NT2/D1 (cell line): ENCODE results near the gene CELF3.

Source experiments
- DNase-seq: peaks from one replicate; pipeline ENCODE4 v3.0.0-alpha.2; 2011; ENCODE audit warnings: low read depth, low spot score
- H3K27me3 ChIP-seq: 2 replicates; pipeline ENCODE4 v1.6.0; 2011; ENCODE audit warnings: mild to moderate bottlenecking; ENCODE audit not compliant: insufficient read length, insufficient read depth
- H3K36me3 ChIP-seq: 2 replicates; pipeline ENCODE4 v1.6.1; 2011; ENCODE audit warnings: mild to moderate bottlenecking, low read length, mixed read lengths; ENCODE audit not compliant: insufficient read depth, insufficient read length
- H3K4me1 ChIP-seq: 2 replicates; pipeline ENCODE4 v1.5.1; 2011; ENCODE audit not compliant: insufficient read depth, insufficient read length
- H3K4me3 ChIP-seq: 2 replicates; pipeline ENCODE4 v1.5.1; 2011; ENCODE audit warnings: low read depth; ENCODE audit not compliant: insufficient read length
- H3K9ac ChIP-seq: 2 replicates; pipeline ENCODE4 v1.6.0; 2011; ENCODE audit warnings: low read depth; ENCODE audit not compliant: insufficient read length
- H3K9me3 ChIP-seq: 2 replicates; pipeline ENCODE4 v1.5.1; 2011; ENCODE audit warnings: mild to moderate bottlenecking, low read length; ENCODE audit not compliant: insufficient read depth
- SUZ12 ChIP-seq: IDR thresholded peaks from 2 replicates; pipeline ENCODE4 v1.6.1; 2011; ENCODE audit not compliant: insufficient read length, insufficient read depth; ENCODE audit errors: extremely low read depth
- YY1 ChIP-seq: IDR thresholded peaks from 2 replicates; pipeline ENCODE4 v1.6.1; 2011; ENCODE audit not compliant: insufficient read length, insufficient read depth
- ZNF274 ChIP-seq: IDR thresholded peaks from 2 replicates; pipeline ENCODE4 v1.6.1; 2011; ENCODE audit warnings: mild to moderate bottlenecking, low read depth, low read length

The CELF3 gene

DNA sequence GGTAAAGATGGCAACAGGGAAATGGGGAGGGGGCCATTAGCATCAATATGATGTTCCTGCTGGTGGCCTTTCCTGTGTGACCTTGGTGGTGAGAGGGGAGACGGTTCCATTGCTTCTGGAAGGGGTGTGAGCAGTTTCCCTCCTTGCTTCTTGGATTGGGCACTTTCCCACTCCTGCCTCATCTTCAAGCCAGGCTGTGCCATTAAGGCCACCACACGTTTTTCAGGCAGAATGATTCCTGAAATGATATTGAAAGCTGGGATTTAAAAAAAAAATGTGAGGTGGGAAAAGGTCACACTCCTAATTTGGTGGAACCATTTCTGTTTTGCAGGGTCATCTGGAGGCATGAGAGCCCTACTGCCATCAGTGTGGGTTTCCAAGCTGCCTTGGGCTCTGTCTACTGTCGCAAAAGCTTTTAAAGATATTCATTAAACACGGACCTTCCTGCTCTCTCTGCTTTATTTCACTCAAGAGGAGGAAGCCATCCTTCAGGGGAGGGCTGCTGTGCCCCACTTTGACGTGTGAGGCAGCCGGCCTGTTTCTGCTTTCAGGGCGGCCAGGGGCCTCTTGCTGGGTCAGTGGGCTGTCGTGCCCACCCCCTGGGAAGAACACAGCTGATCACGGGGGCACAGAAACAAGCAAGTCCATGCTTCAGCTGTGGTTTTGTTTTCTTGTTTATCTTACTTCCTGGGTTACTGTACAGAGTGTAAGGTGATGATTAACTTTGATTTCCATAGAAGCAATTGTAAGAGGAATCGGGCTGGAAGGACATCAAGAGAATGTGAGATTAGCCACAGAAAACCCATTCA lies 12.8 kb upstream of the CELF3 start:
- Histone ChIP-seq H3K36me3 (no peaks in the 10 kb centered on the region), H3K9ac (no peak overlapping the region), H3K4me1 (no peaks in the 10 kb centered on the region), H3K4me3 (no peak overlapping the region), H3K9me3 (no peaks in the 10 kb centered on the region), H3K27me3 (peaks cover 2% of the 10 kb centered on the region)
- DNase-seq, result no peak
- TF ChIP-seq YY1 (no peak), SUZ12 (no peak), ZNF274 (no peak)

DNA sequence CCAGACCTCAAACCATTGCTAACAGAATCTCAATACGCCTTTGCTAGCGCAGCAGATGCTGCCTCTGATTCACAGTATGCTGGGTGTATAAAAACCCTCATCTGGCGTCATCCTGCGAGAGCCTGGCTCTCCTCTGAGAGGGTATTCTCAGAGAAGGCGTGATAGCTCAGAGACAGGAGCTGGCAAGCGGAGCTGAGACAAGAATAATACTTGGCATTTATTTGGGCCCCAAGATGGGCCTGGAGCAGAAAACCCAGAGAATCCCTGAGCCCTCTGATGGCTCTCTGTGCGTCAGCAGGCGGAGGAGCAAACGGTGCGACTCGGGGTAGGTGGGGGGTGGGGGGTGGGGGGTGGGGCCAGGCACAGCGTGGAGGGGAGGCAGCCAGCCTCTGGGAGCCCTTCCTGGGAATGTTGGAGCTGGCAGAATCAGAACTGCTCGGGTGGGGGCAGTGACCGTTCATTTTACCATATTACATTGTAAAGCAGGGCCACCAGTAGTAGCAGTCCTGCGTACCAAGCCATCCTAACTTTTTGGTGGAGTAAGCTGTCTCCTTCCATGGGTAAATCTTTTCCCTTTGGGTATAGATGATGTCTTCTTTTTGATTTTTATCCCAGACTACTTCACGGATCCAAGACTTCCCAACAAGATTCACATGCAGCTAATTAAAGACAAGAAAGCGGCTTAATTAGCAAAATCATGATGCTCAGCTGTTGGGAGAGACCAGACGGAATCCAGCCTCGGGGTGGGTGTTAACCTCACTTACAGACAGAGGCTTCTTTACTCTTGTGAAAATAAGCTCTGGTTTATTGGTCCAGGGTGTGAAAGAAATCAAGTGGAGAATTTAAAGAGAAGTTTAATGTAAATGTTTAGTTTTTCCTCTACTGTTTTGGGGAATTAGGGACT lies 11.8 kb upstream of the CELF3 start:
- Histone ChIP-seq H3K27me3 (peaks cover 2% of the 10 kb centered on the region), H3K9me3 (no peaks in the 10 kb centered on the region), H3K9ac (no peak overlapping the region), H3K4me3 (no peak overlapping the region), H3K36me3 (no peaks in the 10 kb centered on the region), H3K4me1 (no peaks in the 10 kb centered on the region)
- TF ChIP-seq ZNF274 (no peak), YY1 (no peak), SUZ12 (no peak)
- DNase-seq, result peak; percentile 30

- no peaks in the 10 kb centered on the region for H3K4me1 ChIP-seq
- TF ChIP-seq SUZ12 (no peak), ZNF274 (no peak), YY1 (no peak)
- peak; percentile 39 for DNase-seq
- no peaks in the 10 kb centered on the region for H3K9me3 ChIP-seq
- H3K27me3 ChIP-seq, result peaks cover 43% of the 10 kb centered on the region
- H3K4me3 ChIP-seq, result no peak overlapping the region
- no peak overlapping the region for H3K9ac ChIP-seq
- no peaks in the 10 kb centered on the region for H3K36me3 ChIP-seq
These were observed 7.2 kb upstream of the CELF3 start for GRCh38 chr1:151723726-151724370.

DNA sequence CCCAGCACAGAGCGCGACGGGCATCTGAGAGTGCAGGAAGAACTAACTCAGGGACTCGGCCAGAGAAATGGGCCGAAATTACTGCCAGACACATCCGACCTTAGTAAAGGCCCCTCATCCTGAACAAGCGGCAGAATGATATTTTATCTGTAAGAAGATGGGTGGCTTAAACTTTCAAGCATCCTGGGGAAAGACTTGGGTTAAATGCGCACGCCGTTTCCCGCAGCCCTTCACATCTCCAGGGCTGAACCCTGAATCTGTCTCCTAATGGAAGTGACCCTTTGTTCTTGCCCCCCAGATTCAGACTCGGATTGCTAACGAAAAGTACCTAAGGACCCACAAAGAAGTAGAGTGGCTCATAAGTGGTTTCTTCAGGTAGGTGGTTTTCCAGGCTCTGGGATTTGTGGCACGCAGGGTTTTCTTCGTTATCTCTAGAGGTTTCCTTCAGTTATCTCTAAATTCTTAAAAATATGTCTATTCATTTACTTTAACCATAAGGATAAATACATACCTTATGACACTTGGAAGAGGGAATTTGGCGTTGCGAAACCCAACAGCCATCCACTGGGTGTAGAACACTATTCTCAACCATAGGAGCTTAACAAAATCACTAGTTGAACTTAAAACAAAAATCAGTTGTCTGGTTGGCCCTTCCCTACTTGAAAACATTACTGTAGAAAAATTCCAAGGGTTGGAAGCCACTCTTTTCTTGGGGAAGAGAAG lies 5.3 kb upstream of the CELF3 start:
- peaks cover 2% of the 10 kb centered on the region for H3K4me1 ChIP-seq
- H3K9me3 ChIP-seq, result no peaks in the 10 kb centered on the region
- peak overlapping the region; percentile 29 for H3K9ac ChIP-seq
- DNase-seq, result no peak
- H3K27me3 ChIP-seq, result peaks cover 55% of the 10 kb centered on the region
- H3K4me3 ChIP-seq, result peak overlapping the region; percentile 36
- TF ChIP-seq SUZ12 (no peak), YY1 (no peak), ZNF274 (no peak)
- no peaks in the 10 kb centered on the region for H3K36me3 ChIP-seq

DNA sequence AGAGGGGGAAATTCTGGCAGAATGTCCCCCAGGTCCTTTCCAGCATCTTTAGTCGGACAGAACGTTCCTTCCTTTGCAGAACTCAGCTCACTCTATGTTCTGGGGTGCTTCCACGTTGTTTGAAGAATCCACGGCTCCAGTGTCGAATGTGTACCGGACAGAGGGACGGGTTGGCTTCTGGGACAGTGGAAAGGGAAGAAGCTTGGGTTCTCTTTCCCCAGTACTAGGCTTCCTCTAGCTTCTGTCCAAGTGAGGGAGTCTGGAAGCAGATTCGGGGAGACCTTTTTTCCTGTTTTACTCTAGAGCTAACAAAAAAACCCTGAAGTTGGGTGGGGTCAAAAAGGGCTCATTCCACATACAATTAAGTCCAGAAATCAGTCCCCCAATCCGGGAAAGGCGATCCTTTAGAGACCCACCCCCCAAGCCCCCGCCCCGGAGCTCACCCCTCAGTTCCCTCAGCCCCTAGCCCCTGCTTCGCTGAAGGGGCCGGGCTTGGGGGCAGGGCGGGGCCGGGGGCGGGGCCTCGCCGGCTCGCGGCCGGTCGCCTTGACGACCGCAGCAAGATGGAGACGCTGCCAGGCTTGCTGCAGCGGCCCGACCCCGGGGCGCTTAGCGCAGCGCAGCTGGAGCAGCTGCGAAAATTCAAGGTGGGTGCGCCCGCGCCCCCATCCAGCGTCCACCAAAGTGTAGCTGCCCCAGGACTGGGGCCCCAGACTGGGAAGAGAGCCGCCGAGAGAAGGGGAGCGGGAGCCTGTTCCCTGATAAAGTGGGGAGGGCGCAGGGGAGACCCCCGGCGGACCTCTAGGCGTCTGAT lies 4.6 kb upstream of the CELF3 start, which contains the start of gene RIIAD1:
RIIAD1 (plus strand) TSS at position 549 of the 814 bp plus-strand sequence; CDS start at position 564, 15 bp downstream.
- peak within 1 kb of the TSS; percentile 29 for H3K9ac ChIP-seq
- peaks cover 4% of the 10 kb centered on the region for H3K4me1 ChIP-seq
- peak; percentile 44 for DNase-seq
- H3K36me3 ChIP-seq, result no peaks in the 10 kb centered on the region
- H3K9me3 ChIP-seq, result no peaks in the 10 kb centered on the region
- H3K4me3 ChIP-seq, result peak within 1 kb of the TSS; percentile 36
- H3K27me3 ChIP-seq, result peaks cover 55% of the 10 kb centered on the region
- TF ChIP-seq SUZ12 (no peak), ZNF274 (no peak), YY1 (no peak)

DNA sequence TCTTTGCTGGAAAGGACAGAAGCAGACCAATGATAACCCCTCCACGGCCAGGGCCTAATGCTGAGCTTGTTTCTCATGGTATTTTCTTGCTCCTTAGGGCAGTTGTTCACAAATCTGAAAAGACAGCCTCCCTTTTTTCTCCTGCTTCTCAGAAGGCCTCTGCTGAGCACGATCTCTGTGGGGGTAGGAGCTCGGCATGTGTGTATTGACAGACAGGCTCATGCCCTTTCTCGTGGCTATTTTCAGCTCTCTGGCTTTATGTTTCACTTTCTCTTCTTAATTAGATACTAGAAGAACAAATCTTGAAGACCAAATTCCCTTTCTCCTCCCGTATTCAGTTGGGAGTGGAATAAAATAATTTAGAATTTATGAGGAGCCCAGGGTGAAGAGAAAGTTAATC lies 4.0 kb upstream of the CELF3 start:
- no peak for DNase-seq
- no peak for TF ChIP-seq ZNF274
- TF ChIP-seq SUZ12, result no peak
- no peak for TF ChIP-seq YY1
- Histone ChIP-seq H3K9ac (peak overlapping the region; percentile 0), H3K27me3 (peaks cover 55% of the 10 kb centered on the region), H3K9me3 (no peaks in the 10 kb centered on the region), H3K36me3 (no peaks in the 10 kb centered on the region), H3K4me3 (no peak overlapping the region), H3K4me1 (peaks cover 5% of the 10 kb centered on the region)
